ENCODE data around the gene SERINC3. TPM values are rescaled to one million over a fixed set of nuclear protein-coding genes. Genes with fewer than 3 reads are reported as not detected.
A peak's percentile ranks its signal among the peaks of the same experiment; 100 is the strongest.

Gene SERINC3
- total and polyA plus RNA-seq, 2 of the 13 experiments (the other 11 are each of a cell fraction or from before 2014, with no cell fraction given) = 82.0 to 226 TPM

GRCh38 chr20:44521484-44522481 lies at the start of gene SERINC3 (continued):
- TF ChIP-seq ZSCAN31 (CRISPR knock-in tag; IDR thresholded peaks at IDR 0.05; ENCODE audit: low read depth) (peak; percentile 98), HNF1A (IDR thresholded peaks at IDR 0.05; ENCODE audit: low read depth) (no peak), HNF1A (CRISPR knock-in tag; IDR thresholded peaks at IDR 0.05; ENCODE audit: borderline replicate concordance) (peak; percentile 83; the same call in 1 of the 2 replicates), CAMTA2 (CRISPR knock-in tag; IDR thresholded peaks at IDR 0.05; ENCODE audit: borderline replicate concordance) (peak; percentile 96; the same call in 1 of the 2 replicates), RXRA (CRISPR knock-in tag; IDR thresholded peaks at IDR 0.05) (peak; percentile 87), ZNF264 (CRISPR knock-in tag; IDR thresholded peaks at IDR 0.05) (peak; percentile 96), RBAK (CRISPR knock-in tag; IDR thresholded peaks at IDR 0.05) (peak; percentile 71; the same call in 1 of the 2 replicates), ARNT2 (CRISPR knock-in tag; IDR thresholded peaks at IDR 0.05; ENCODE audit: low read depth) (peak; percentile 70; the same call in 1 of the 2 replicates), RNF219 (CRISPR knock-in tag; IDR thresholded peaks at IDR 0.05) (no peak), ZNF746 (CRISPR knock-in tag; IDR thresholded peaks at IDR 0.05) (peak; percentile 69; the same call in 1 of the 2 replicates), ZNF589 (CRISPR knock-in tag; conservative IDR thresholded peaks at IDR 0.05) (0 out of 2 replicates have a peak, but pooled peaks have one; percentile 51), RARA (CRISPR knock-in tag; IDR thresholded peaks at IDR 0.05) (no peak), ZNF564 (CRISPR knock-in tag; IDR thresholded peaks at IDR 0.05) (peak; percentile 76; the same call in 1 of the 2 replicates), MAZ (IDR thresholded peaks at IDR 0.05; ENCODE audit: borderline replicate concordance, low read depth, low read length) (peak; percentile 77), MAZ (CRISPR knock-in tag; IDR thresholded peaks at IDR 0.05; ENCODE audit: low read depth) (peak; percentile 94), ZNF546 (CRISPR knock-in tag; conservative IDR thresholded peaks at IDR 0.05) (peak; percentile 67; the same call in 1 of the 2 replicates)
